SU-DHL-6 (cell line): ENCODE results near the gene PHYHD1.

Experiments
- H2AFZ ChIP-seq: fragments of 200-600 bp; sonication (generic); 2 replicates; pipeline ENCODE4 v1.6.1; 2014; ENCODE audit warnings: low read depth, mild to moderate bottlenecking, moderate library complexity, mixed read lengths, antibody characterized with exemption, low read length; ENCODE audit not compliant: severe bottlenecking
- H3F3A ChIP-seq: fragments of 200-600 bp; shearing (Covaris generic); 2 replicates; pipeline ENCODE4 v1.6.0; 2016; ENCODE audit warnings: antibody characterized with exemption, mild to moderate bottlenecking; ENCODE audit not compliant: insufficient read depth
- H3K27ac ChIP-seq: fragments of 200-600 bp; sonication (generic); 2 replicates; pipeline ENCODE4 v1.5.1; 2016; ENCODE audit warnings: low read depth, mild to moderate bottlenecking, low read length, moderate library complexity, mixed read lengths
- H3K27me3 ChIP-seq: fragments of 200-600 bp; sonication (generic), shearing (Covaris generic); 2 replicates; pipeline ENCODE4 v1.6.0; 2014; ENCODE audit warnings: mild to moderate bottlenecking, low read length
- H3K36me3 ChIP-seq: fragments of 200-600 bp; sonication (generic); 2 replicates; pipeline ENCODE4 v1.6.1; 2014; ENCODE audit warnings: mild to moderate bottlenecking, low read length, mixed read lengths
- H3K4me2 ChIP-seq: fragments of 300-600, 200-600 bp; shearing (Covaris generic), sonication (generic); 2 replicates; pipeline ENCODE4 v1.6.0; 2014; ENCODE audit warnings: low read length, low read depth, mild to moderate bottlenecking; ENCODE audit not compliant: poor library complexity, severe bottlenecking
- H3K4me3 ChIP-seq: fragments of 200-600 bp; sonication (generic); 2 replicates; pipeline ENCODE4 v1.5.1; 2014; ENCODE audit warnings: antibody characterized with exemption, low read length, mild to moderate bottlenecking, mixed read lengths; ENCODE audit not compliant: insufficient read depth, poor library complexity, severe bottlenecking
- H3K79me2 ChIP-seq: fragments of 200-600 bp; sonication (generic); 2 replicates; pipeline ENCODE4 v1.6.1; 2014; ENCODE audit warnings: mild to moderate bottlenecking, low read length, moderate library complexity; ENCODE audit not compliant: insufficient read depth
- H3K9ac ChIP-seq: fragments of 200-600 bp; sonication (generic); 2 replicates; pipeline ENCODE4 v1.7.0; 2014; ENCODE audit warnings: mild to moderate bottlenecking, low read length
- H3K9me2 ChIP-seq: fragments of 200-600 bp; sonication (generic); replicated peaks from 2 replicates; pipeline ENCODE4 v1.6.1; 2014; ENCODE audit warnings: low read length; ENCODE audit not compliant: insufficient read depth
- H3K9me3 ChIP-seq: fragments of 200-600 bp; sonication (generic); 2 replicates; pipeline ENCODE4 v1.6.1; 2014; ENCODE audit warnings: low read length, mixed read lengths; ENCODE audit not compliant: insufficient read depth
- H4K20me1 ChIP-seq: fragments of 200-600 bp; sonication (generic); 2 replicates; pipeline ENCODE4 v1.6.1; 2014; ENCODE audit warnings: low read depth, mild to moderate bottlenecking, antibody characterized with exemption, low read length, moderate library complexity, mixed read lengths
- EZH2phosphoT487 ChIP-seq: fragments of 200-600 bp; sonication (generic), shearing (Covaris generic); conservative IDR thresholded peaks from 2 replicates; pipeline ENCODE4 v1.6.1; 2018; ENCODE audit warnings: mild to moderate bottlenecking, antibody characterized with exemption, low read length, moderate library complexity, mixed read lengths
- TF ChIP-seq, protein P1 (sequence below): fragments of 200-600 bp; sonication (generic); IDR thresholded peaks from one replicate; pipeline ENCODE4 v1.5.1; 2017; ENCODE audit warnings: antibody characterized with exemption, mild to moderate bottlenecking, low read length, moderate library complexity; ENCODE audit not compliant: insufficient read depth, poor library complexity, severe bottlenecking

PHYHD1 gene

GRCh38 chr9:128893354-128893753 is 27.4 kb upstream of the PHYHD1 start:
- Histone ChIP-seq H3K9me2 (no peaks in the 10 kb centered on the region), H3K4me2 (no peak overlapping the region), H3K9ac (no peak overlapping the region), H3K79me2 (peaks cover 18% of the 10 kb centered on the region), H3K4me3 (no peak overlapping the region), H3K36me3 (no peaks in the 10 kb centered on the region), H3F3A (no peaks in the 10 kb centered on the region), H4K20me1 (no peaks in the 10 kb centered on the region; the same call in 1 of the 2 replicates), H2AFZ (no peak overlapping the region), H3K27me3 (no peaks in the 10 kb centered on the region), H3K27ac (no peak overlapping the region), H3K9me3 (no peaks in the 10 kb centered on the region)
- TF ChIP-seq, protein P1, sequence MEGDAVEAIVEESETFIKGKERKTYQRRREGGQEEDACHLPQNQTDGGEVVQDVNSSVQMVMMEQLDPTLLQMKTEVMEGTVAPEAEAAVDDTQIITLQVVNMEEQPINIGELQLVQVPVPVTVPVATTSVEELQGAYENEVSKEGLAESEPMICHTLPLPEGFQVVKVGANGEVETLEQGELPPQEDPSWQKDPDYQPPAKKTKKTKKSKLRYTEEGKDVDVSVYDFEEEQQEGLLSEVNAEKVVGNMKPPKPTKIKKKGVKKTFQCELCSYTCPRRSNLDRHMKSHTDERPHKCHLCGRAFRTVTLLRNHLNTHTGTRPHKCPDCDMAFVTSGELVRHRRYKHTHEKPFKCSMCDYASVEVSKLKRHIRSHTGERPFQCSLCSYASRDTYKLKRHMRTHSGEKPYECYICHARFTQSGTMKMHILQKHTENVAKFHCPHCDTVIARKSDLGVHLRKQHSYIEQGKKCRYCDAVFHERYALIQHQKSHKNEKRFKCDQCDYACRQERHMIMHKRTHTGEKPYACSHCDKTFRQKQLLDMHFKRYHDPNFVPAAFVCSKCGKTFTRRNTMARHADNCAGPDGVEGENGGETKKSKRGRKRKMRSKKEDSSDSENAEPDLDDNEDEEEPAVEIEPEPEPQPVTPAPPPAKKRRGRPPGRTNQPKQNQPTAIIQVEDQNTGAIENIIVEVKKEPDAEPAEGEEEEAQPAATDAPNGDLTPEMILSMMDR, result no peak
- TF ChIP-seq EZH2phosphoT487, result no peak

GRCh38 chr9:128894764-128895163 is 26.0 kb upstream of the PHYHD1 start:
- Histone ChIP-seq H3K27ac (no peak overlapping the region), H3K9ac (no peak overlapping the region), H3F3A (no peaks in the 10 kb centered on the region), H3K4me3 (no peak overlapping the region), H3K79me2 (peaks cover 10% of the 10 kb centered on the region), H3K4me2 (no peak overlapping the region), H3K9me2 (no peaks in the 10 kb centered on the region), H2AFZ (no peak overlapping the region), H3K36me3 (no peaks in the 10 kb centered on the region), H4K20me1 (no peaks in the 10 kb centered on the region; the same call in 1 of the 2 replicates), H3K27me3 (no peaks in the 10 kb centered on the region), H3K9me3 (no peaks in the 10 kb centered on the region)
- TF ChIP-seq, protein P1, result no peak
- TF ChIP-seq EZH2phosphoT487, result no peak

GRCh38 chr9:128895556-128895955 is 25.2 kb upstream of the PHYHD1 start:
- TF ChIP-seq, protein P1, result no peak
- TF ChIP-seq EZH2phosphoT487, result no peak
- H3K27ac ChIP-seq, result no peak overlapping the region
- no peaks in the 10 kb centered on the region for H3K9me2 ChIP-seq
- H3K27me3 ChIP-seq, result no peaks in the 10 kb centered on the region
- no peaks in the 10 kb centered on the region for H3K36me3 ChIP-seq
- H3K4me2 ChIP-seq, result no peak overlapping the region
- no peak overlapping the region for H3K9ac ChIP-seq
- H4K20me1 ChIP-seq, result no peaks in the 10 kb centered on the region
- no peak overlapping the region for H2AFZ ChIP-seq
- no peak overlapping the region for H3K4me3 ChIP-seq
- no peaks in the 10 kb centered on the region for H3F3A ChIP-seq
- no peaks in the 10 kb centered on the region for H3K9me3 ChIP-seq
- H3K79me2 ChIP-seq, result peaks cover 6% of the 10 kb centered on the region
